GM19239 (cell line): ENCODE data around the gene PIEZO1.
A peak's percentile ranks its signal among the peaks of the same experiment; 100 is the strongest.

ENCODE experiments used
- DNase-seq: peaks from one replicate; pipeline ENCODE4 v3.0.0; 2011; ENCODE audit warnings: low spot score; ENCODE audit not compliant: insufficient read length
- FAIRE-seq: peaks from 2 replicates; lab custom pipeline; 2011; peaks lifted over from hg19 to GRCh38; lab: Jason Lieb, UNC

Gene PIEZO1

GRCh38 chr16:88758227-88758943, 26.6 kb downstream of the PIEZO1 start:
- no peak for DNase-seq
- no peak for FAIRE-seq

DNA sequence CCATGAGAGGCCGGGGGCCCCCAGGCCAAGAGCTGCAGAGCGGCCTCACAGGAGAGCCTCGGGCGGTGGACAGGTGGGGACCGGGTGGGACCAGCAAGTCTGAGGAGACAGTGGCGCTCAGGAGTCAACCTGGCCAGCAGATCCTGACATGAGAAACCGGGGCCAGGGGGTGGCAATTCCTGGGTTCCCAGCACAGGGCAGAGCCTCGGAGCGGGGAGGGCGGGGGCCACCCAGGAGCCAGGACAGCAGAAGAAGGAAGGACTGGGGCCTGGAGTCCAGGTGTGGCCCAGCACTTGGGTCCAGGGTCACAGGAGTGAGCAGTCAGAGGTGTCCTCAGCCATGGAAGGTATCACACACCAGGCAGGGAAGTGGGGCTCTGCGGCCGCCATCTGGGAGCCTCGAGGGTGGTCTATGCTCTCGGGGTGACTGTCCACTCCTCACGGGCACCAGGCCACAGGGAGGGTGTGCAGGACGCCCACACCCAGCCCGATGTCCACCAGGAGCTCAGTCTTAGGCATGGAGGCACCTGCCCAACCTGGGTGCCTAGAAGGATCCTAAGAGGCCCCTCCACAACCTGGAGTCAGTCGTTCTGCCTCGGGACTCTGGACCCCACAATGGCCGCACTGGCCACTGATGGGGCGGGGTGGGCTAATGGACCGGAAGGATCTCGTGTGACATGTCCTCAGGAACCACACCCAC, 29.1 kb downstream of the PIEZO1 start:
- FAIRE-seq (no peak), DNase-seq (no peak)

GRCh38 chr16:88754912-88755744, 29.9 kb downstream of the PIEZO1 start:
- FAIRE-seq (no peak), DNase-seq (no peak)

- DNase-seq (no peak), FAIRE-seq (no peak)
These were observed 30.7 kb downstream of the PIEZO1 start for GRCh38 chr16:88754109-88754911.

- FAIRE-seq: no peak
- DNase-seq: no peak
These were observed 31.4 kb downstream of the PIEZO1 start for GRCh38 chr16:88753602-88754001.

DNA sequence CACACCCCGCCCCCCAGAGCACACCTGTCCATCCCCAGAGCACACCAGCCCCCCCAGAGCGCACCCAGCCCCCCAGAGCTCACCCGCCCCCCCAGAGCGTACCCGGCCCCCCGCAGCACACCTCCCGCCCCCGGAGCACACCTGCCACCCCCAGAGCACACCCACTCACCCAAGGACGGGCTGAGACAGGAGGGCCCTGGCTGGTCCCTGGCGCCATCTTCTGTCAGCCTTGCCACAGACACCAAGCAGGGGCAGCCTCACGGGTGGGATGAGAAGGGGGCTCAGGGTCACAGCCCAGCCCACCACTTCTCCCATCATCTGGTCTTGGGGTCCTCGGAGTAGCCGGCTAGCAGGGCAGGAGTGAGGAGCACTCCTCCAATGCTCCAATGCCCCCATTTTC, 31.8 kb downstream of the PIEZO1 start:
- no peak for FAIRE-seq
- no peak for DNase-seq

GRCh38 chr16:88752386-88753002, 32.5 kb downstream of the PIEZO1 start:
- DNase-seq (no peak), FAIRE-seq (no peak)

DNA sequence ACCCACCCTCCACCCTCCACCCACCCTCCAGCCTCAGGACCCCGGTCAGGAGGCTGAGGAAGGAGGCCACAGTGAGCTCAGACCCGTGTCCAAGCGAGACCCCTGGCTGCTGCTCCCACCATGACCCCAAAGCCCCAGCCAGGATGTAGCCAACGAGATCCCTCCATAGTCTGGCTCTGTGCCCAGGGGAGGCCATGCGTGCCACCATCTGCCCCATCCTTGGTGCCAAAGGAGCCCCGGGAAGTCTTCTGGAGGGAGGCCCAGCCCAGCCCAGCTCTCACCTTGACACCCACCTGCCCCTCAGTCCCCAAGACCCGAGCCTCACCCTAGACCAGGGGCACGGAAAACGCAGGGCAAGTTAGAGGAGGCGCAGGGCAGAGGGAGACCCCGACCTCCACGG, 34.2 kb downstream of the PIEZO1 start:
- no peak for FAIRE-seq

DNA sequence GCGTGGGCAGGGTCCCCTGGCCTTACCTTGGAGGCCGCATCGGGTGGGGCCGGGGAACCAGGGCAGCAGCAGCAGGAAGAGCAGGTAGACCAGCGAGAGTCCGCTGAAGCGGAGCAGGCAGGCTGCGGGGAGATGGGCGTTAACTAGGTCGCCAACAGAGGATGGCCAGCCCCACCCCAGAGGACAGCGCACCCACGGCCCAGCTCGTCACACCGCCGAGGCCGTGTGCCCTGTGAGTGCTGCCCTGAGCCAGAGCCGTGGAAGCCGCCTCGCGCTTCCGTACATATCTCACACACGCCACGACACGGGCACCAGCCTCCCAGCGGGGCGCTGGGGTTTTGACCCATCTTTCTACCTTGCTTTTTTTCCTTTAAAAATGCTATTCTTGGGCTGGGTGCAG, 35.7 kb downstream of the PIEZO1 start:
- no peak for FAIRE-seq
- DNase-seq: no peak

More for the DNA sequence above, 34.2 kb downstream of the PIEZO1 start:
- DNase-seq: no peak

DNA sequence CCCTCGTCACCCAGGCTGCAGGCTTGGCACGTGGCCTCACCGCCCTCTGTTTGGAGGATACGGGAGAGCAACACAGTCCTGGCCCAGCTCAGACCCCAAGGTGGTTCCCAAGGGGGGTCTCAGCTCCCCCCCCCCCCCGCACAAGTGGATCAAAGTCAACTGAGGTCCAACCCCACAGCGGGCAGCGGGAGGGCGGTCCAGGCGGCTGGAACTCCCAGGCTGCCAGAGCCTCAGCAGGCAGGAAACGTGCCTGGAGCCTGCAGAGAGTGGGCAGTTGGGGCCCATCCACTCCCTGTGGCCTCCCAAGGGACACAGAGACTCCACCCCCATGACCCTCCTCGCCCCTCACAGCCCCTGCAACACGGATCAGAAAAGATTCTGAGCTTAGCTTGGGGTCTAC, 36.7 kb downstream of the PIEZO1 start:
- no peak for DNase-seq
- no peak for FAIRE-seq

DNA sequence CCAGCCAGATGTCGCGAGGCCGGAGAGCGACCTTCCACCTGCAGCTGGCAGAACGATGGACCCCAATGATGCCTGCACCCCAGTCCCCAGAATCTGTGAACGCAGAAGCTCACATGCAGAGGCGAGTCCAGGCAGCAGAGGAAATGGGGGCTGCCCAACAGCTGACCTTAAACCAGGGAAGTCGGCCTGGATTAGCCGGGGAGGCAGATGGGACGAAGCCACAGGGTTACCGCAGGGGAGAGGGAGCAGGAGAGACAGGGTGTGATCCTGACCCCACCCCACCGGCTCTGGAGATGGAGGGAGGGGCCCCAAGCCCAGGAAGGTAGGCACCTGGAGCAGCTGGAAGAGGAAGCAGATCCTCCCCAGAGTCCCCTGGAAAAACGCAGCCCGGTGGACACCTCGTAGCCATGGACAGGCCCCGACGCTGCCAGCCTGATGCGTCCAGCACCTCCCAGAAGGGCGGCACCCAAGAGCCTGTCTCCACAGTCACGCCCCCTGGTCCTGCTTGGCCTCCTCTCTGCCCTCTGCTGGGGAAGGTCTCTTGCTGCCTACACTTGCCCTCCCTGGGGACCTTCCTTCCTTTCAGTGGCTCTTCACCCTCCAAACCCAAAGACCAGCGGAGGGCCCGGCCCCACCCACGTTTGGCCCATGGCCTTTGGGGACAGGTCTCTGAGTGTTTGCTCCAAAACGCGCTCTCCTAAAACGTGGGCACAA, 37.3 kb downstream of the PIEZO1 start:
- DNase-seq (peak; percentile 65), FAIRE-seq (no peak)

- FAIRE-seq: no peak
- no peak for DNase-seq
These were observed 38.5 kb downstream of the PIEZO1 start for GRCh38 chr16:88746506-88746905.

DNA sequence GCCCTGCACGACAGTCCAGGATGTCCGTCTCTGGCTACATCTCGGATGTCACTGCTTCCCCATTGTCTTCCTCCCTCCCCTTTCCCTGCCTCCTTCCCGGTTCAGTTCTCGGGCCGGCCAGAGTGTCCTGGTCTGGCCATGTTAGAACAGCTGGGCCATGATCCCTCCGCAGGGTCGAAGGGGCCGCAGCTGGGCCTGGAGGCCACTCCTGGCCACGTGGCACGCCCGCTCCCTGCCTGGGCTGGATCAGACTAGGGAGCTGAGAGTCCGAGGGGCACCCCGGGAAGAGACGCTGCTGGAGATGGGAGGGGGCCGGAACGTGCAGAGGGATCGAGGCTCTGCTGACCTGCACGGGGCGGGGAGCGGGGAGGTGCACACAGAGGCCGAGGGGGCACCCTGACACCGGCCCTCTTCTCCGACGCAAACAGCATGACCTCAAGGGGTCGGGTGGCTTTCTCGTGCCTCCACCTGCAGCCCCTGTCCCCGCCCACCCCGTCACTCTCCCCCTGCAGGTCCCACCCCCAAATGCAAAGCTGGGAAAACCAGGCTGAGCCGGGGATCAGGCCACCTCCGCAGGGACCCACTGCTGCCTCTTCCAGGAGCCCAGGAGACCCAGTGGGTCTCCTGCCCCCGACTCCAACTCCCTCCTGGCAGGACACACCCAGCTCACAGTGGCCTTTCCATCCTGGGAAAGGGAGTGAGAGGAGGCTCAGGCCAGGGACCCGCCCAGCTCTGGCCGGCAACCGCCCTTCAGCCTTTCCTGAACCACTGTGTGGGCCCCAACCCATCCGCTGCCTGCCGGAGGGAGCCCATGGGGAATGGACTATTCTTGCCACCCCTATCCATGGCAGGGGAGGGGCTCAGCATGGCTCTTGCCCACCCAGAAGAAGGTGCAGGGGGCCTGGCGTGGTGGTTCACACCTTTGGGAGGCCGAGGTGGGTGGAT, 40.2 kb downstream of the PIEZO1 start:
- DNase-seq (no peak), FAIRE-seq (no peak)

DNA sequence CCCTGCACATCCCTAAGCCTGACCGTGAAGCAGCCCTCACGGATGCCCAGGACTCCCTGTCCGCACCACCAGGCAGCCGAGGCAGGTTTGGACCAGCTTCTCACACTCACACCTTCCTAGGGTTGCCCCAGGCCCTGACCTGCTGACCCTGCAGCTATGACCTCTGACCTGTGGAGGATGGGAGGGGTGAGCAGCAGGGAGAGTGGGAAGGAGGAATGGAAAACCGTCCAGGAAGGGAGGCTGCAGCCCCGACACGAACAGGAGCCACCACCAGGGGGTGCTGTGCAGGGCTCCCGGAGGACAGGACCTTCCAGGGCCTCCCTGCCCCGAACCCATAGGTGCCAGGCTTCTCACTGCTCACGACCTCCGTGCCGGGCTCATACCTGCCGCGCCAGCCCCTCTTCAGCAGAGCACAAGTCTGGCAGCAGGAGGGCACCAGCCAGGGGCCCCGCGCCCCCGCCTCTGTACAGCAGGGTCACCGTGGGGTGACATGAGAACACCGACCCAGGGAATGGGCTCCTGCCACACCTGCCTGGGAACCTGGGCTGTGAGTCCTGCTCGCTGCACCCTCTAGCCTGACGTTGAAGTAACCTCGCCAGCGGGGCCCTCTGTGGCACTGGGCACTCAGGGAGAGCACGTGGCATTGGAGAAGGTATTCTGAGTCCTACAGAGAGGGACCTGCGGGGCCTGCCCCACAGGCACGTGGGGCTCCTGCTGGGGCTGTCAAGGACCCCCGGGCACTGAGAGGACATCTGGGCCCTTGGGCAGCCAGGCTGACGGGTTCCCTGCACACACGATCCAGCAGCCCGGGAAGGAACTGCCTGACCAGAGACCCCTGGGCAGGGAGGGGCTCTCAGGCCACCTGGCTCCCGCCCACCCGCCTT, 41.1 kb downstream of the PIEZO1 start:
- peak; percentile 85 for DNase-seq

GRCh38 chr16:88742896-88743605, 42.0 kb downstream of the PIEZO1 start:
- DNase-seq (no peak), FAIRE-seq (no peak)

More for the DNA sequence above, 41.1 kb downstream of the PIEZO1 start:
- peak; percentile 76 for FAIRE-seq

DNA sequence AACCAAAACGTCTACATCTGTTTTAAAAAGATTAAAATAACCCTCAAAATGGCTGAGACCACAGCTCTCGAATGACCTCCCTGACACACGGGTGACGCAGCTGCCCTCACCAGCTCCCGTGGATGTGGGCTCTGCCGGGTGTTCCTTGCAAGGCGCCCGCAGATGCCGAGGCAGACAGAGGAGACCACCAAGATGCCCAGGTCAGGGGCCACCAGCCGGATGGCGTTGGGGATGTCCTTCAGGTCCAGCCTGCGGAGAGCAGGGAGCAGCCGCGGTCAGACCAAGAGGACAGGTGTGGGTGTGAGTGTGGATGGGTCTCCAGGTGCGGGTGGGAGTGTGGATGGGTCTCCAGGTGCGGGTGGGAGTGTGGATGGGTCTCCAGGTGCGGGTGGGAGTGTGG, 43.7 kb downstream of the PIEZO1 start:
- FAIRE-seq (no peak), DNase-seq (no peak)

GRCh38 chr16:88740727-88741055, 44.3 kb downstream of the PIEZO1 start:
- FAIRE-seq: no peak
- DNase-seq: no peak
